ENCODE data around the gene RNU6-9. TPM values are rescaled to one million over a fixed set of nuclear protein-coding genes. Genes with fewer than 3 reads are reported as not detected.

RNU6-9 gene
- total RNA-seq, 1 donor from 2014 or later = not detected

GRCh38 chr19:906480-906879, 13.2 kb downstream of the RNU6-9 start:
- H3K4me2 ChIP-seq = no peak overlapping the region
- no peak overlapping the region for H3K4me3 ChIP-seq
- Mint-ChIP-seq H3K9me3 (no peaks in the 10 kb centered on the region), H3K4me1 (peaks cover 12% of the 10 kb centered on the region), H3K4me3 (no peak overlapping the region), H3K27me3 (ENCODE audit: insufficient read depth, low read depth) (peaks cover 7% of the 10 kb centered on the region), H3K36me3 (no peaks in the 10 kb centered on the region), H3K27ac (no peak overlapping the region)
- no peak overlapping the region for H3K9ac ChIP-seq
- no peaks in the 10 kb centered on the region for H3K36me3 ChIP-seq
- peaks cover 76% of the 10 kb centered on the region for H3K79me2 ChIP-seq (ENCODE audit: low read depth)
- H3K4me1 ChIP-seq = peaks cover 10% of the 10 kb centered on the region
- peaks cover 33% of the 10 kb centered on the region for H3F3A ChIP-seq (ENCODE audit: low read depth)
- TF ChIP-seq CTCF (IDR thresholded peaks at IDR 0.05) (no peak), EZH2 (IDR thresholded peaks at IDR 0.05) (no peak), EZH2phosphoT487 (IDR thresholded peaks at IDR 0.05) (no peak)
- DNase-seq (ENCODE audit: low spot score) = no peak
- no peaks in the 10 kb centered on the region for H3K9me3 ChIP-seq (ENCODE audit: low read depth)
- H3K27me3 ChIP-seq = no peaks in the 10 kb centered on the region
- peaks cover 90% of the 10 kb centered on the region for H4K20me1 ChIP-seq (ENCODE audit: low read depth)
- no peak overlapping the region for H2AFZ ChIP-seq (replicated peaks)
- no peak overlapping the region for H3K27ac ChIP-seq

GRCh38 chr19:907183-907853, 14.0 kb downstream of the RNU6-9 start:
- H3K79me2 ChIP-seq (ENCODE audit: low read depth) = peaks cover 75% of the 10 kb centered on the region
- TF ChIP-seq EZH2 (IDR thresholded peaks at IDR 0.05) (no peak), EZH2phosphoT487 (IDR thresholded peaks at IDR 0.05) (no peak), CTCF (IDR thresholded peaks at IDR 0.05) (no peak)

GRCh38 chr19:911197-912033, 18.1 kb downstream of the RNU6-9 start:
- no peak for DNase-seq (ENCODE audit: low spot score)
- Mint-ChIP-seq H3K27ac (no peak overlapping the region), H3K27me3 (ENCODE audit: insufficient read depth, low read depth) (peaks cover 6% of the 10 kb centered on the region), H3K9me3 (no peaks in the 10 kb centered on the region), H3K36me3 (no peaks in the 10 kb centered on the region), H3K4me3 (peak overlapping the region; percentile 88), H3K4me1 (no peaks in the 10 kb centered on the region)
- Histone ChIP-seq H3K27me3 (peaks cover 29% of the 10 kb centered on the region), H2AFZ (replicated peaks) (no peak overlapping the region), H3K4me2 (peak overlapping the region; percentile 38), H3K27ac (no peak overlapping the region), H3K9ac (no peak overlapping the region), H3F3A (ENCODE audit: low read depth) (peaks cover 30% of the 10 kb centered on the region), H3K4me3 (no peak overlapping the region), H3K36me3 (no peaks in the 10 kb centered on the region), H3K9me3 (ENCODE audit: low read depth) (no peaks in the 10 kb centered on the region), H3K4me1 (peaks cover 4% of the 10 kb centered on the region), H3K79me2 (ENCODE audit: low read depth) (peaks cover 58% of the 10 kb centered on the region), H4K20me1 (ENCODE audit: low read depth) (peaks cover 49% of the 10 kb centered on the region)
- TF ChIP-seq CTCF (IDR thresholded peaks at IDR 0.05) (no peak), EZH2phosphoT487 (IDR thresholded peaks at IDR 0.05) (no peak), EZH2 (IDR thresholded peaks at IDR 0.05) (no peak)

More at GRCh38 chr19:907183-907853, 14.0 kb downstream of the RNU6-9 start:
- no peak overlapping the region for H3K27ac Mint-ChIP-seq
- Histone ChIP-seq H4K20me1 (ENCODE audit: low read depth) (peaks cover 85% of the 10 kb centered on the region), H3K27me3 (no peaks in the 10 kb centered on the region), H3K4me2 (no peak overlapping the region), H2AFZ (replicated peaks) (no peak overlapping the region), H3F3A (ENCODE audit: low read depth) (peaks cover 36% of the 10 kb centered on the region), H3K9me3 (ENCODE audit: low read depth) (no peaks in the 10 kb centered on the region), H3K36me3 (no peaks in the 10 kb centered on the region), H3K4me1 (peaks cover 10% of the 10 kb centered on the region), H3K9ac (no peak overlapping the region), H3K27ac (no peak overlapping the region), H3K4me3 (no peak overlapping the region)
- H3K4me3 Mint-ChIP-seq = peak overlapping the region; percentile 41
- no peak for DNase-seq (ENCODE audit: low spot score)
- H3K4me1 Mint-ChIP-seq = peaks cover 12% of the 10 kb centered on the region
- no peaks in the 10 kb centered on the region for H3K9me3 Mint-ChIP-seq
- H3K27me3 Mint-ChIP-seq (ENCODE audit: insufficient read depth, low read depth) = peaks cover 7% of the 10 kb centered on the region
- no peaks in the 10 kb centered on the region for H3K36me3 Mint-ChIP-seq
